Activated naive CD8-positive, alpha-beta T cell treated with anti-CD3 and anti-CD28 coated beads, Interleukin-2, amount 50 U/mL, for 16 hours (primary cell): ENCODE results near the gene NCKAP5.

Experiments
- DNase-seq: peaks from one replicate; pipeline ENCODE4 v3.0.0-alpha.2; 2020; ENCODE audit warnings: low read depth, low spot score

The NCKAP5 gene

DNA sequence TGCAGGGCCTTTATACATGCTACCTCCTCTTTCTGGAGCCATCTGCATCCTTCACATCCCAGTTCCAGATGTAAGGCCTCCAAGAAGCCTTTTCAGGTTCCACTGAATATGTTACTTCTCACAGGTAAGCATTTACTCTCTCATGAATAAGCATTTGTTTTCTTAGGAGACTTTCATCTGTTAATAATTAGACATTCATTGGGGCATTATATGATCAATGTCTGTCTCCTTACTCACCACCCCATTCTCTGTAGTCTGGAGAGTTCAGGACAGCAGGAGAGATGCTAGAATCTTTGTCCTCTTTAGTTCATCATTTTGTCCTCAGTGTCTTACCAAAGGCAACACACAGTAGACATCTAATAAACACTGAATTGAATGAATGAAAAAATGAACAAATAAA is 185.7 kb downstream of the NCKAP5 start:
- no peak for DNase-seq

GRCh38 chr2:133380991-133381390 is 187.3 kb downstream of the NCKAP5 start:
- no peak for DNase-seq

DNA sequence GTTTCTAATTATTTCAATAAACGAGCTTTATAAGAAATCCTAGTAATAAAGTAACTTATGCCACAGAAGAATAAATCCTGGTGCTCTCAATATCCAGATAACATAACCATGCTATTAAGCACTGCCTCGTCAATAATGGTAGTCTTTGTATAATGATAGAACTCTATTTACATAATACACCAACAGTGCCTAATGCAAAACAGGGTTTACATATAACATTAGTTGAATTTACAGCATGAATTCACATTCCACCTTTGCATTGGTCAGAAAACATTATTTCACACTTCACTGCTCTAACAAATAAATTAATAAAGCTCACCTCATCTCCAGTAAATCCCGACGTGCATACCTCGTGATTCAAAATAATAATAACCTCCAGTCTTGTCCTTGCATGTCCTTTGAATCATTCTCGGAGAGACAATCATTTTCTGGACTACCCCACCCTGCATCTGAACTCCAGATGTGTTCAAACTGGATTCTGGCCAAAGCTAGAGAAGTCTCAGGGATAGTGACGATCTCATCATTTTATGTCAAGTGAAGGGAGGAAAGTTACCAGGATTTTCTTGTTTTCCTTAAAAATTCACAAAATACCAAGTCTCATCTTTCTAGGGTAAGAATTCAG is 189.2 kb downstream of the NCKAP5 start:
- no peak for DNase-seq

GRCh38 chr2:133378386-133378785 is 189.9 kb downstream of the NCKAP5 start:
- DNase-seq = no peak

GRCh38 chr2:133377599-133377998 is 190.7 kb downstream of the NCKAP5 start:
- DNase-seq = no peak

DNA sequence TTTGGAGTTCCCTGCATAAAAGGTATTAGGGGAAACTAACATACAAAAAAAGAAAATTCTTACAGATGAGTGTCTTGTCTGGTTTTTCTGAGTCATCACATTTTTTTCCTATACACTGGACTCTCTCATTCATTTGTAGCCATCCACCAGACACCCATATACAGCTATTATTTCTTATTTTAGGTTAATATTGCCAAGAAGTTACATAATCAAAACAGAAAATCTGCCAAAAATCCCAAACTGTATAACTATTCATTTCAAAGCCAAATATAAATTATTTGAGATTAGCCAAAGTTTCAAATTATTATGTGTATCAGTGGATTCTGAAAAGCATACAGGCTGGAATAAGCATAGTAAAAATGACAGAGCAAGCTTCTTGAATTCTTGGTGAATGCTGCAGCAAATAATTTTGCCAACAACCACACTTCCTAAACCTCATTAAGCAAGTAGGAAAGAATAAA is 191.2 kb downstream of the NCKAP5 start:
- DNase-seq = no peak

- DNase-seq = no peak
Observed at GRCh38 chr2:133374781-133375180, 193.5 kb downstream of the NCKAP5 start.

DNA sequence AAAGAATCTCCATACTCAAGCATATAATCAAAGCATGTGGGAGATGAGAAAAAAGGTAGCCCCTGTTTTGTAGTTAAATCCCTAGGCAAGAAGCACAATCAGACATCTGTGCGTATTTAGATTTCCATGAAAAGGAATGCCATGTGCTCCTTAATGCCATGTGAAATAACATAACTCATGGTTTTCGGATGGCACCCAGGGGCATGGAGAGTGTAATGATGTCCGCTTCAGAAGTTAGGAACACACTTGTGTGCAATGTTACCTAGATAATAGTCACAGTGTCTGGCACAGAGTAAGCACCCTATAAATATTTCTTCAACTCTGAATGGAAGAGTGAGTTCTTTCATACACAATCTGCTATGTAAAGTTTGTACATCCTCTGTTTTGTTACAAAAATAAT is 197.0 kb downstream of the NCKAP5 start:
- DNase-seq = no peak

DNA sequence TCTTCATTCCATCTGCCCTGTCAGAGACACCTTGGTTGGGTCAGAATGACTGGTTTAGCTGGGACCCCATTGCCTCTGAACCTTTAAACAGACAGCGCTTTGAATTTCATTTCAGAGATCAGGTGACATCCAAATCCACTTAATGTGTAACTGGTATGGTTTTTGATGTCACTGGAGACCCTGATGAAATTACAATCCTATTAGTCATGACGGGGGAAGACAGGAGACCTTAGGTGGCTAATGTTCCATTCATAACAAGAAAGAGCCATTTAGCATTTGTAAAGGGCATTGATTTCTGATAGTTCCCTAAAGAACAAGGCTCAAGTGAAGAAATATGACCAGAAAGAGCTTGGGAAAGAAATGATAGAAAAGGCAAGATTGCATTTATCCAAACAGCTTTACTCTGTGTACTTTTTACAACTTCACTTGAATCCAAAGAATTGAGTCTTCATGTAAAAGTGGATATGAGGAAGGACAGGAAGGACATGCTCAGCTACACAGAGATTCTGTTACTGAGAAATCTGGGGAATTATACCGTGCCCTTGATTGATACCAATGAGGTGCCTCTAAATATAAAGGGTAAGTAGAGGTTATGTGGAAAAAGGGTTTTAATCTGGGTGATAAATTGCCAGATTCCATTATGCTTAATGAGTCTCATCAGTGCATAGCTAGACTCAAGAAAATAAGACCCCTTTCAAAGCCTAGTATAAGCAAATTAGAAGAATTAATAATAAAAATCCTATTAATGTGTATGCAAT is 198.2 kb downstream of the NCKAP5 start:
- no peak for DNase-seq

DNA sequence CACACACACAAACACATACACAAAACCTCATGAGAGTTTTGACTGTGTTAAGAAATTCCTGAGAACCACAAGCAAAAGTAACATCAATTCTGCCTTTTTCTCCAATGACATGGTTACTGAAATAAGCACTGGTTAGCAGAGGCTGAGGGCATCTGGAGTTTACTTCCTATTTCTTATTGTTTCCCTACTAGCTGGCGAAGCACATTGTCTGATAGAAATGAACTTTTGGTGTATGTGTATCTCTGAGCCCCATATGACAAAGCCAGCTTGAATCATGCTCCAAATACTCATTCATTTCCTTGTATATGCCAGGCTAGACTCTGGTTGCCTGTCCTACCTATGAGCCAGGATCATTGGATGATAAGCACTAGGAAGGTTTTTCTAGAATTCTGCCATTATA is 203.1 kb downstream of the NCKAP5 start:
- DNase-seq = no peak

DNA sequence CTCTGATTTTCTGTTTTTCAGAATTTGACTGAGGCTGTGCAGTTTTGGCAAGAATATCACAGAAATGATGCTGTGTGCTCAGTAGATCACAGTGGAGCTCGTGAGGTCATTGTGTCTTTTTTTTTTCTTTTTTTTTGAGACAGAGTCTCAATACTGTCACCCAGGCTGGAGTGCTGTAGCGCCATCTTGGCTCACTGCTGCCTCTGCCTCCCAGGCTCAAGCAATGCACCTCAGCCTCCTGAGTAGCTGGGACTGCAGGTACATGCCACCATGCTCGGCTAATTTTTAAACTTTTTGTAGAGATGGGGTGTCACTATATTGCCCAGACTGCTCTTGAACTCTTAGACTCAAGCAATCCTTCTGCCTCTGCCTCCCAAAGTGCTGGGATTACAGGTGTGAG is 203.6 kb downstream of the NCKAP5 start:
- DNase-seq = no peak

DNA sequence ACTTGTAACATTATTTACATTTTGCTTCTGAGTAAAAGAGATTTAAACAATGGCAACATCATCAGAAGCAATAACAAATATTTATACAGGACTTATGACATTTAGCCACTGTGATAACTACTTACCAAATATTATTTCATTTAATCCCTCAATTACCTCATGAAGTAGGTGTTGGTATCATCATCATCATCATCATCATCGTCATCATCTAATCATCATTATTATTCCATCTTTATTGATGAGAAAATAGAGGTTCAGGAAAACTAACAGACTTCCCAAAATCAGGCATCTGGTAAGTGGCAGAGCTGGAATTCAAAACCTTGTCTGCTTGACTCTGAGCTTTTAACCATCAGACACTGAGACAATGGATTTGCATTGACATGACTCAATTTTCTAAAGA is 204.4 kb downstream of the NCKAP5 start:
- no peak for DNase-seq

GRCh38 chr2:133362061-133362476 is 206.2 kb downstream of the NCKAP5 start:
- DNase-seq = no peak

DNA sequence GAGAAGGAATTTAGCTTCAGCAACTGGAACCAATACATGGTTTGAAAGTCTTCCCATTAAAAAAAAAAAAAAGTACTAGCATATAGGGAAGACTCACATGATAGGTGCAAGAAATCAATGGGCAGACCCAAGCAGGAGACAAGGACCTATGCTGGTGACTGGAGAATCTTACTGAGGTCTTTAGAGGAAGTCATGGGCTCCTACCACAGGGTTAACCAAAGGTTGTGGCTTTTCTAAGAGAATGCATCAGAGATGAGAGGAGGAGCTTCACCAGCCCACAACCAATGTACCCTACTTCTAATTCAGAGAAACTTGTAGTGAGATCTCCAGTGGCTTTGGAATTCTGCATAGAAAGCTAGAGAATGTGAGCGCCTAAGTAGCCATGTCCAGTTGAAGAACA is 207.4 kb downstream of the NCKAP5 start:
- no peak for DNase-seq

- no peak for DNase-seq
Observed at GRCh38 chr2:133360190-133360589, 208.1 kb downstream of the NCKAP5 start.

- no peak for DNase-seq
Observed at GRCh38 chr2:133352719-133353118, 215.5 kb downstream of the NCKAP5 start.

GRCh38 chr2:133346654-133347053 is 221.6 kb downstream of the NCKAP5 start:
- no peak for DNase-seq

- DNase-seq = no peak
Observed at GRCh38 chr2:133345638-133346037, 222.6 kb downstream of the NCKAP5 start.

DNA sequence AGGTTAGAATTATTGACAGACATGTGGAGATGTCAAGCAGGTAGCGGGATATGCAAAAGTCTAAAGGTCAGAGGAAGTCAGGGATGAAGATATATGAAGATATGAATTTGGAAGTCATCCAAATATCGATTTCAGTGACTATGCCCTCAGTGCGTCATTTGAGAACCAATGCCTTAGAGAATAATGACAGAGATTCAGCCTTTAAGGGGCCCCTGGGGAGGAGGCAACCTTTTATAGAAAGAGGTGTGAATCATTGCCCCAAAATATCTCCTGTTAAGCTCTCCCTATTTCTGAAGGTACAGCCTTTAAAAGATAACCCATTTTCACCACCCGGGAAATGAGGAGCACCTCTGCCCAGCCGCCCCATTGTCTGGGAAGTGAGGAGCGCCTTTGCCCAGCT is 223.4 kb downstream of the NCKAP5 start:
- no peak for DNase-seq

DNA sequence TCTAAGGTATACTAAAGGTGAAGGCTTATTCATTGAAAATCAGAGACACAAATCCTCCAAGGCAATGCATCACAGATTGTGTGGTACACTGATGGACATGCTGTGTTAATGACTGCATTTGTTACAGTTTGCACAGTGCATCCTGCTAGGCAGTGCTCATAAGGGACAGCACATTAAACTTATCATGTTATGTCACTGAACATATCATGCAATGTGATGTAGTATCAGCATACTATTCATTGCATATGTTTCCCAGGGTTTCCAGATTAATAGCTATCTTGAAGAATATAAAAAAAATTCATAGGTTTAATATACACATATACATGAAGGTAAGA is 225.3 kb downstream of the NCKAP5 start:
- DNase-seq = no peak

DNA sequence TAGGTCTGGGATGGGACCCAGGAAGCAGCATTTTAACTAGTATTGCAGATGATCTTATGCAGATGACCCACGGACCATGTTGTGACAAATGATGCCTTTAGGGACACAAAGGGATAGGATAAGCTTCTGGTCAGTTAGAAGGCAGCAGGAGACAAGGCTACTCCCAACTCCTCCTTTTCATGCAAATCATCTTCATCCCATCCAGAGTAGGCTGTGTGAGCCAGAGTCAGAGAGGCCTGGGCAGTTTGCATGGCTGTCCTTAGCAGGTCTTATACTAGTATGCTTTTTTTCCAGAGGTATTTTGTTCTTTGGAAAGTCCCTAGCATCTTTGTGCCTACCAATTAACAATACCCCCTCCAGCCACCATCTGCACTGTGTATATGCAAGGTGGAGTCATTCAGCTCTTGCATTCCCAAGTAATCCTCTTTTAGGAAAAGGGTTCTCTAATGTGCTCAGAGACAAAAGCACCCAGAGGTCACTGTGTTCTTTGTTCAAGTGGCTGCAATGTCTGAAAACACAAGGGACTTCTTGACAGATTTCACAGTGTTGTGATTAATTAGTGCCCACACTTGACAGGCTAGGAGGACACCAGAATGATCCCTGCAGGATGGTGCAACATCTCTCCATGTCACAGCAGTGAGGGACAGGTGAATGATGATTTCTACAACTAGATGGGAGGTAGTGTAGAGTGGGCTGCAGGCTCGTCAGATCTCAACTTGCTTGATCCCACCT is 225.8 kb downstream of the NCKAP5 start:
- no peak for DNase-seq

DNA sequence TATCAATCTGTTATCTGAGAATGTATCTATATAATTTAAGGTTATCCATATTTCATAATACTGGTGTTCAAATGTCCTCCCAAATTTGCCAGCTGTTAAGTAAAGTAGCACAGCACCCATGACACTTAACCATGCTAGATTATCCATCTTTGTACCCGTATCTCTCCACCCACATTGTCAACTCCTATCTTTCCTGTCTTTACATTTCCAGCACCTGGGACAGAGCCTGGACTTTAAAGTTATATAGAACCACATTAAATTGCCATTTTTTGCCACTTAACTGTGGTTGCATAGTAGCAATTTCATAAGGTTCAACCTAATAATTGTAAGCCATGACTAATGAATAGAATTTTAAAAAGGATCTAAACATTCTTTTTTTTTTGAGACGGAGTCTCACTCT is 226.7 kb downstream of the NCKAP5 start:
- no peak for DNase-seq

GRCh38 chr2:133338224-133338623 is 230.0 kb downstream of the NCKAP5 start:
- no peak for DNase-seq
